ENCODE measurements around the gene CFAP221.

Gene CFAP221

GRCh38 chr2:119681868-119682220 is 137.6 kb downstream of the CFAP221 start:
- H3K27ac ChIP-seq, result no peak overlapping the region
- DNase-seq, result no peak
- no peak overlapping the region for H3K4me3 ChIP-seq (ENCODE audit: low read depth, low read length)
- H3K36me3 ChIP-seq, result peaks cover 10% of the 10 kb centered on the region
- no peaks in the 10 kb centered on the region for H3K27me3 ChIP-seq (ENCODE audit: insufficient read depth, low read depth, severe bottlenecking)
- TF ChIP-seq CTCF (IDR thresholded peaks at IDR 0.05; ENCODE audit: low read depth, low read length), result no peak
- H3K9me3 ChIP-seq (ENCODE audit: severe bottlenecking), result no peaks in the 10 kb centered on the region

DNA sequence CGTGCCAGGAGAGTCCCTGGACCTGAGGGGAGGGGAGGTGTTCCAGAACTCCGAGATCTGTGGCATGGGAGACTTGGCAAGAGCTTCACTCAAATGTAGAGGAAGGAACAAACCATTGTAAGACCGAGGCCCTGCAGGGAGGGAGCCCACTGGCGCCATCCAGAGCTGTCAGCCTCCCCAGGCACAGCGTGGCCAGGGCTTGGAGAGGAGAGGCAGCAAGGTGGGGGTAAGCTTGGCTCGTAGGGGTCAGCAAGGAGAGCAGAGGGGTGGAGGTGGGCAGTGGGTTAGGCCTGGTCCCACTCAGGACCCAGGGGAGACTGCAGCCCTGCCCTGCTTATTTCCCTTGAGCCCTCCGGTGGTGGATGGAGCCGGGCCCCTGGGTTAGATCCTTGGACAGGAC is 138.3 kb downstream of the CFAP221 start:
- TF ChIP-seq CTCF (IDR thresholded peaks at IDR 0.05; ENCODE audit: low read depth, low read length), result no peak
- peaks cover 10% of the 10 kb centered on the region for H3K36me3 ChIP-seq
- no peak overlapping the region for H3K4me3 ChIP-seq (ENCODE audit: low read depth, low read length)
- H3K9me3 ChIP-seq (ENCODE audit: severe bottlenecking), result no peaks in the 10 kb centered on the region
- DNase-seq, result no peak
- no peak overlapping the region for H3K27ac ChIP-seq
- H3K27me3 ChIP-seq (ENCODE audit: insufficient read depth, low read depth, severe bottlenecking), result no peaks in the 10 kb centered on the region

- H3K36me3 ChIP-seq, result peaks cover 10% of the 10 kb centered on the region
- peak overlapping the region; percentile 30 for H3K4me3 ChIP-seq (ENCODE audit: low read depth, low read length)
- H3K27ac ChIP-seq, result peak overlapping the region; percentile 49; the same call in 1 of the 2 replicates
- no peak for TF ChIP-seq CTCF (IDR thresholded peaks at IDR 0.05; ENCODE audit: low read depth, low read length)
- DNase-seq, result peak; percentile 76
- no peaks in the 10 kb centered on the region for H3K27me3 ChIP-seq (ENCODE audit: insufficient read depth, low read depth, severe bottlenecking)
- H3K9me3 ChIP-seq (ENCODE audit: severe bottlenecking), result no peaks in the 10 kb centered on the region
Measured at GRCh38 chr2:119683074-119683712, 138.9 kb downstream of the CFAP221 start.

DNA sequence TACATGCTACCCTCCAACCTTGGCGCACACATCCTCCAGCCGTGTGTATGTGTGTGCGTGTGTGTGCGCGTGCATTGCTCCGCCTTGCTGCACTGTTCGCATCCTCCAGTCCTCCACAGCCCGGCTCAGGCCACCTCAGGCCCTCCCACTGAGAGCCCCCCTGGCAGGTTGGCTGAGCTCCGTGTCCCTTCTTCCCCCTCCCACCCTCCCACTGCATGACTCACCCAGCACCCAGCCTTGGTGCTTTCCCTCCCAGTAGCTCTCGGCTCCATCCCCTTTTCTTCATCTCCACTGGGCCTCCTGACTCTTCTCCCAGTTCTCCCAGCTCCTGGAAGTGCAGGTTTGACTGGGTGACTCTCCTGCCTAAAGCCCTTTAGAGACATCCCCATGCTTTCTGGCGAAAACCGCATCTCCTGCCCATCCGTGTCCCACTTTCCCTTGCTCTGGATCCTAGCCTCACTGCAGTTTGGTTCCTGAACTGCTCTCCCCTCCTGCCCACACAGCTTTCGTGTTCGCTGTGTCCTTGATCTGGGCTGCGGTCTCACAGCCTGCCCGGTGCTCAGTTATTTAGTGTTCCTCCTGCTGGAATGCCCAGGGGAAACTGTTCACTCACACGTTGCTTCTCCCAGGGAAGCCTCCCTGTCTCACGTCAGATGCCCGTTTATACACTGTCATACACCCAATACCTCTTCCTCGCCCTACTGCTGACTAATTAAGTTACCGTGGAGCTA is 139.6 kb downstream of the CFAP221 start:
- no peak for TF ChIP-seq CTCF (IDR thresholded peaks at IDR 0.05; ENCODE audit: low read depth, low read length)
- Histone ChIP-seq H3K27me3 (ENCODE audit: insufficient read depth, low read depth, severe bottlenecking) (no peaks in the 10 kb centered on the region), H3K27ac (peak overlapping the region; percentile 49; the same call in 1 of the 2 replicates), H3K36me3 (peaks cover 10% of the 10 kb centered on the region), H3K4me3 (ENCODE audit: low read depth, low read length) (peak overlapping the region; percentile 30), H3K9me3 (ENCODE audit: severe bottlenecking) (no peaks in the 10 kb centered on the region)
- peak; percentile 53 for DNase-seq

DNA sequence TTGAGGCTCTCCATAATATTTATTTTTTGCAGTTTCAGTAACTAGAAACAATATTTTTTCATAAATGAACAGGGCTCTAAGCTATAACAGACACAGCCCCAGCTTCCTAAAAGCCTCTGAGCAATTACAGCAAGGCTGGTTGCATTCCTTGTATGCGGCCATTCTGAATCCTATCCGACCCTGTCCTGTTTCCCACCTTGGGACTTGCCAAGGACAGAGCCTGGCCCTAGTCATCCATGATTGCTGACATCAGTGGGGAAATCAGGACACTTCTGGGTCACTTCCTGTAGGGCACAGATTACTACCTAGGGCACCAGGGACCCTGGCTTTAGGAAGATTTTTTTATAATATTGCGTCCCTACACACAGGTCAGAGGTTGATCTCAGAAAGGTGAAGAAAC is 140.3 kb downstream of the CFAP221 start:
- no peak for TF ChIP-seq CTCF (IDR thresholded peaks at IDR 0.05; ENCODE audit: low read depth, low read length)
- DNase-seq, result no peak
- peaks cover 10% of the 10 kb centered on the region for H3K36me3 ChIP-seq

More for the DNA sequence above, 140.3 kb downstream of the CFAP221 start:
- Histone ChIP-seq H3K27me3 (ENCODE audit: insufficient read depth, low read depth, severe bottlenecking) (no peaks in the 10 kb centered on the region), H3K27ac (no peak overlapping the region), H3K4me3 (ENCODE audit: low read depth, low read length) (no peak overlapping the region), H3K9me3 (ENCODE audit: severe bottlenecking) (no peaks in the 10 kb centered on the region)

All from WERI-Rb-1 (cell line).